ENCODE results near the gene PPM1L.

DNA sequence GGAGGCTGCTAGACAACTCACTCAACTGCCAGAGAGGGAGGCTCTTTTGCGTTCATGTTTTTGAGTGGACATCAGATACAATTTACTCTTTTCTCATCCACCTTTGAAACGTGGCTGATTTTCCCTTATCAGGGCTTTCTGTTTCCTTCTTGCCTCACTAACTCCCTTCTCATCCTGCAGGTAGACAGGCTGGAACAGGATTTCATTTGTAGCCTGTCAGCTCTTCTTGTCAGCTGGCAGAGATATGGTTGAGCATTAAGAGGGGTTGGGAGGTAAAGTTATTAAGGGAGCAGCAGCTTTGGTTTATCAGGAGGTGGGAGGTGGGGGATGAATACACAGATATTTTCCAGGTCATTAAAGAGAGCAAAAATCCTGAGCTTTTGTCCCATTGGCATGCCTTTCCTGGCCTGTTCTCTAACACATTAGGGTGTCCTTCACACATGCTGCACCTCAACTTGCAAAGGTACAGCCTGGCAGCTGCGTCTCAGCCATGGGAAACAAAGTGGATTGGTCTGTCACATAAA is 73.5 kb downstream of the PPM1L start:
- TF ChIP-seq, protein P1, sequence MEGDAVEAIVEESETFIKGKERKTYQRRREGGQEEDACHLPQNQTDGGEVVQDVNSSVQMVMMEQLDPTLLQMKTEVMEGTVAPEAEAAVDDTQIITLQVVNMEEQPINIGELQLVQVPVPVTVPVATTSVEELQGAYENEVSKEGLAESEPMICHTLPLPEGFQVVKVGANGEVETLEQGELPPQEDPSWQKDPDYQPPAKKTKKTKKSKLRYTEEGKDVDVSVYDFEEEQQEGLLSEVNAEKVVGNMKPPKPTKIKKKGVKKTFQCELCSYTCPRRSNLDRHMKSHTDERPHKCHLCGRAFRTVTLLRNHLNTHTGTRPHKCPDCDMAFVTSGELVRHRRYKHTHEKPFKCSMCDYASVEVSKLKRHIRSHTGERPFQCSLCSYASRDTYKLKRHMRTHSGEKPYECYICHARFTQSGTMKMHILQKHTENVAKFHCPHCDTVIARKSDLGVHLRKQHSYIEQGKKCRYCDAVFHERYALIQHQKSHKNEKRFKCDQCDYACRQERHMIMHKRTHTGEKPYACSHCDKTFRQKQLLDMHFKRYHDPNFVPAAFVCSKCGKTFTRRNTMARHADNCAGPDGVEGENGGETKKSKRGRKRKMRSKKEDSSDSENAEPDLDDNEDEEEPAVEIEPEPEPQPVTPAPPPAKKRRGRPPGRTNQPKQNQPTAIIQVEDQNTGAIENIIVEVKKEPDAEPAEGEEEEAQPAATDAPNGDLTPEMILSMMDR (conservative IDR thresholded peaks at IDR 0.05 in 1 of 2, IDR thresholded peaks at IDR 0.05 in 1 of 2; ENCODE audit: low read depth in 1 of 2, low read length in 2 of 2) = no peak
- TF ChIP-seq EZH2 (IDR thresholded peaks at IDR 0.05; ENCODE audit: low read length, missing control alignments) = no peak
